HCT116 (cell line): ENCODE results near the gene GEN1. TPM values are rescaled to one million over a fixed set of nuclear protein-coding genes. Genes with fewer than 3 reads are reported as not detected.

Experiments
- ATAC-seq: fragments of 200-7000 bp; cut with Tn5 transposase; 2 replicates; pipeline ENCODE4 v1.9.1; 2020; ENCODE audit warnings: mild to moderate bottlenecking, moderate library complexity
- BruUV-seq: library from RNA; stranded (reverse); fragments of 400-500 nt; replicated peaks from 2 replicates; lab custom pipeline; 2021; lab: Mats Ljungman, UMichigan
- CTCF ChIA-PET: fragments of 300-600 bp; sonication (Branson Sonifier 250); formaldehyde crosslinking; loops from one replicate; lab custom pipeline; 2021; ENCODE audit warnings: antibody characterized with exemption; lab: Charles Lee
- POLR2A ChIA-PET: fragments of 300-600, 350-600 bp; sonication (Branson Sonifier 250); formaldehyde crosslinking; loops from one replicate; lab custom pipeline; 2021; ENCODE audit warnings: antibody characterized with exemption; lab: Charles Lee
- RAD21 ChIA-PET, 2 experiments: fragments of 300-600 bp; sonication (Branson Sonifier 250); formaldehyde crosslinking; loops; one replicate each; lab custom pipeline; 2023; ENCODE audit warnings: low total read pairs in 2 of 2; ENCODE audit not compliant: uncharacterized antibody in 2 of 2, unreplicated experiment in 2 of 2, low non-redundant PET in 1 of 2; lab: Charles Lee
- DNase-seq: peaks from one replicate; pipeline ENCODE4 v3.0.0-alpha.2; 2010; ENCODE audit warnings: low read depth, low spot score
- H2AFZ ChIP-seq: fragments of 200-600 bp; shearing (Covaris generic), sonication (generic); 2 replicates; pipeline ENCODE4 v1.6.1; 2017; ENCODE audit warnings: low read depth, mixed run types, mixed read lengths, antibody characterized with exemption, low read length; ENCODE audit not compliant: poor library complexity, severe bottlenecking
- H3K27ac ChIP-seq: 2 replicates; pipeline ENCODE4 v1.5.1; 2012; ENCODE audit warnings: low read depth, low read length
- H3K27me3 ChIP-seq: fragments of 200-600 bp; sonication (generic); 2 replicates; pipeline ENCODE4 v1.6.1; 2016; ENCODE audit warnings: mixed run types, low read length, mixed read lengths; ENCODE audit not compliant: insufficient read depth
- H3K36me3 ChIP-seq, 2 experiments: fragments of 200-500 bp in 1 of 2; fragments of 200-600 bp in 1 of 2; sonication (Bioruptor generic) in 1 of 2; sonication (generic) in 1 of 2; 2 replicates each; pipeline versions ENCODE4 v1.5.1 to v1.6.1; 2014 to 2016; ENCODE audit warnings: low read length in 2 of 2, inconsistent platforms in 1 of 2, mixed read lengths in 1 of 2, mixed run types in 1 of 2; ENCODE audit not compliant: insufficient read depth in 2 of 2, control insufficient read depth in 1 of 2
- H3K4me1 ChIP-seq, 2 experiments: fragments of 200-600 bp in 1 of 2; sonication (generic) in 1 of 2; 2 replicates each; pipeline versions ENCODE4 v1.5.1 to v1.6.1; 2012 to 2017; ENCODE audit warnings: low read length in 2 of 2, inconsistent platforms in 1 of 2, mild to moderate bottlenecking in 1 of 2, mixed read lengths in 1 of 2, mixed run types in 1 of 2, moderate library complexity in 1 of 2; ENCODE audit not compliant: insufficient read depth in 2 of 2, control insufficient read depth in 1 of 2
- H3K4me2 ChIP-seq: fragments of 200-600 bp; sonication (generic); 2 replicates; pipeline ENCODE4 v1.6.1; 2017; ENCODE audit warnings: mixed run types, low read length, mixed read lengths
- H3K4me3 ChIP-seq, 2 experiments: fragments of 200-600 bp in 1 of 2; sonication (generic) in 1 of 2; replicated peaks in 1 of 2; 2 replicates each; pipeline ENCODE4 v1.5.1; 2011 to 2016; ENCODE audit warnings: low read length in 2 of 2, control low read depth in 1 of 2, low read depth in 1 of 2, mild to moderate bottlenecking in 1 of 2, mixed read lengths in 1 of 2, mixed run types in 1 of 2
- H3K79me2 ChIP-seq: fragments of 200-600 bp; sonication (generic); 2 replicates; pipeline ENCODE4 v1.6.1; 2017; ENCODE audit warnings: mild to moderate bottlenecking, mixed run types, low read length, moderate library complexity, mixed read lengths; ENCODE audit not compliant: insufficient read depth
- H3K9ac ChIP-seq: fragments of 200-600 bp; sonication (generic); 2 replicates; pipeline ENCODE4 v1.6.1; 2016; ENCODE audit warnings: low read length, mixed read lengths
- H3K9me2 ChIP-seq: fragments of 200-600 bp; sonication (generic), shearing (Covaris generic); 2 replicates; pipeline ENCODE4 v1.6.1; 2017; ENCODE audit warnings: mixed run types, mild to moderate bottlenecking, moderate library complexity; ENCODE audit not compliant: insufficient read depth
- H3K9me3 ChIP-seq, 2 experiments: fragments of 200-500 bp in 1 of 2; fragments of 200-600 bp in 1 of 2; sonication (Bioruptor generic) in 1 of 2; sonication (generic) in 1 of 2; 2 replicates each; pipeline ENCODE4 v1.6.1; 2014 to 2017; ENCODE audit warnings: low read length in 2 of 2, mixed read lengths in 2 of 2, inconsistent platforms in 1 of 2, low read depth in 1 of 2, mild to moderate bottlenecking in 1 of 2, mixed run types in 1 of 2, moderate library complexity in 1 of 2; ENCODE audit not compliant: control insufficient read depth in 1 of 2, insufficient read depth in 1 of 2
- H4K20me1 ChIP-seq: fragments of 200-600 bp; sonication (generic), shearing (Covaris generic); 2 replicates; pipeline ENCODE4 v1.6.1; 2017; ENCODE audit warnings: mixed run types, mild to moderate bottlenecking, moderate library complexity; ENCODE audit not compliant: insufficient read depth
- EGR1 ChIP-seq: IDR thresholded peaks from 2 replicates; pipeline ENCODE4 v1.6.1; 2012; ENCODE audit warnings: low read depth
- FOSL1 ChIP-seq: IDR thresholded peaks from 2 replicates; pipeline ENCODE4 v1.6.1; 2012; ENCODE audit warnings: low read depth
- JUND ChIP-seq: IDR thresholded peaks from 2 replicates; pipeline ENCODE4 v1.6.1; 2012
- SIN3A ChIP-seq: IDR thresholded peaks from 2 replicates; pipeline ENCODE4 v1.6.1; 2012; ENCODE audit warnings: low read depth
- SRF ChIP-seq: IDR thresholded peaks from 2 replicates; pipeline ENCODE4 v1.6.1; 2012; ENCODE audit warnings: low read depth
- YY1 ChIP-seq: IDR thresholded peaks from 2 replicates; pipeline ENCODE4 v1.6.1; 2011; ENCODE audit warnings: low read length, low read depth, moderate library complexity, mild to moderate bottlenecking; ENCODE audit not compliant: insufficient replicate concordance; ENCODE audit errors: extremely low read depth
- intact Hi-C: fragments of 100-400 bp; cut with micrococcal nuclease; formaldehyde crosslinking; loops from 2 replicates; pipeline ENCODE4 v1.10.0; 2022
- total RNA-seq: library from RNA; stranded (reverse); gene quantifications from one replicate; pipeline ENCODE4 v1.2.1, GENCODE V29; 2021; ENCODE audit not compliant: unreplicated experiment

Gene GEN1
- total RNA-seq, 1 experiment from 2014 or later, result 19.7 TPM

GRCh38 chr2:17759805-17760204 is 5.9 kb downstream of the GEN1 start:
- Histone ChIP-seq H3K9me3 (no peaks in the 10 kb centered on the region), H4K20me1 (no peaks in the 10 kb centered on the region; the same call in 1 of the 2 replicates), H3K27ac (no peak overlapping the region), H3K4me1 (peaks cover 0 to 9% of the 10 kb centered on the region in 2 experiments; a peak in 3 of 4 replicates), H3K9ac (no peak overlapping the region), H3K79me2 (peaks cover 63% of the 10 kb centered on the region), H3K4me2 (no peak overlapping the region), H3K27me3 (no peaks in the 10 kb centered on the region), H3K36me3 (peaks cover 0 to 11% of the 10 kb centered on the region in 2 experiments; a peak in 2 of 4 replicates), H3K9me2 (no peaks in the 10 kb centered on the region), H2AFZ (no peak overlapping the region), H3K4me3 (no peak overlapping the region)
- RAD21 ChIA-PET, result no interaction called here
- POLR2A ChIA-PET, result no interaction called here
- intact Hi-C loops, result no loop called here
- TF ChIP-seq EGR1 (no peak), JUND (no peak)
- DNase-seq, result no peak
- ATAC-seq, result no peak
- CTCF ChIA-PET, result no interaction called here
- no TSS peak for BruUV-seq

- H3K4me2 ChIP-seq, result no peak overlapping the region
- POLR2A ChIA-PET, result no interaction called here
- no peaks in the 10 kb centered on the region; the same call in none of the 2 replicates for H4K20me1 ChIP-seq
- H3K9ac ChIP-seq, result no peak overlapping the region
- H3K9me3 ChIP-seq, result no peaks in the 10 kb centered on the region
- no TSS peak for BruUV-seq
- RAD21 ChIA-PET, result no interaction called here
- H3K4me3 ChIP-seq, result no peak overlapping the region
- TF ChIP-seq SIN3A (no peak), YY1 (no peak), FOSL1 (no peak), SRF (no peak)
- H3K27ac ChIP-seq, result no peak overlapping the region
- CTCF ChIA-PET, result no interaction called here
- H3K36me3 ChIP-seq, result peaks cover 0 to 11% of the 10 kb centered on the region in 2 experiments; a peak in 2 of 4 replicates
- ATAC-seq, result no peak
- H3K79me2 ChIP-seq, result peaks cover 36% of the 10 kb centered on the region
- no peak for DNase-seq
- H3K4me1 ChIP-seq, result no peaks in the 10 kb centered on the region
- intact Hi-C loops, result loop anchor here (1.0 kb wide), 1 partner anchor 13 kb away; no protein-coding TSS in a partner anchor
- H3K9me2 ChIP-seq, result no peaks in the 10 kb centered on the region
- no peak overlapping the region for H2AFZ ChIP-seq
- H3K27me3 ChIP-seq, result no peaks in the 10 kb centered on the region
These were observed 8.5 kb downstream of the GEN1 start for GRCh38 chr2:17762451-17762850.
